ENCODE data around the gene VEGFA.
A peak's percentile ranks its signal among the peaks of the same experiment; 100 is the strongest.

Gene VEGFA

GRCh38 chr6:43772681-43773049, 2.7 kb downstream of the VEGFA start:
- no peak for DNase-seq (ENCODE audit: low read depth)

GRCh38 chr6:43773050-43773979, 3.3 kb downstream of the VEGFA start:
- no peak for DNase-seq (ENCODE audit: low read depth)

- DNase-seq (ENCODE audit: low read depth), result no peak
These were observed 4.2 kb downstream of the VEGFA start for GRCh38 chr6:43773980-43774775.

- peak; percentile 51 for DNase-seq (ENCODE audit: low read depth)
These were observed 4.9 kb downstream of the VEGFA start for GRCh38 chr6:43774776-43775534.

GRCh38 chr6:43775535-43775885, 5.5 kb downstream of the VEGFA start:
- DNase-seq (ENCODE audit: low read depth), result no peak

GRCh38 chr6:43776115-43776798, 6.2 kb downstream of the VEGFA start:
- DNase-seq (ENCODE audit: low read depth), result no peak

GRCh38 chr6:43776799-43777776, 7.1 kb downstream of the VEGFA start:
- DNase-seq (ENCODE audit: low read depth), result no peak

GRCh38 chr6:43778131-43778855, 8.3 kb downstream of the VEGFA start:
- DNase-seq (ENCODE audit: low read depth), result no peak

GRCh38 chr6:43778976-43779851, 9.2 kb downstream of the VEGFA start:
- no peak for DNase-seq (ENCODE audit: low read depth)

GRCh38 chr6:43779852-43780236, 9.8 kb downstream of the VEGFA start:
- no peak for DNase-seq (ENCODE audit: low read depth)

GRCh38 chr6:43780293-43780692, 10.3 kb downstream of the VEGFA start:
- DNase-seq (ENCODE audit: low read depth), result no peak

- no peak for DNase-seq (ENCODE audit: low read depth)
These were observed 11.2 kb downstream of the VEGFA start for GRCh38 chr6:43780941-43781928.

- DNase-seq (ENCODE audit: low read depth), result no peak
These were observed 12.1 kb downstream of the VEGFA start for GRCh38 chr6:43781941-43782704.

GRCh38 chr6:43782764-43783513, 12.9 kb downstream of the VEGFA start:
- DNase-seq (ENCODE audit: low read depth), result no peak

GRCh38 chr6:43784049-43784855, 14.2 kb downstream of the VEGFA start:
- no peak for DNase-seq (ENCODE audit: low read depth)

Data from activated T-cell treated with anti-CD3 and anti-CD28 coated beads for 24 hours (primary cell).